ENCODE results near the gene MAGI2.

Gene MAGI2

GRCh38 chr7:78642751-78643150, 810.7 kb downstream of the MAGI2 start:
- DNase-seq (no peak), ATAC-seq (ENCODE audit: insufficient read depth, low read depth) (no peak)
- Histone ChIP-seq H3K9me3 (ENCODE audit: insufficient read depth, low read length, severe bottlenecking) (no peaks in the 10 kb centered on the region), H3K27me3 (ENCODE audit: insufficient read depth, low read length, poor library complexity) (no peaks in the 10 kb centered on the region), H3K27ac (ENCODE audit: low read length) (no peak overlapping the region), H2AFZ (ENCODE audit: low read depth, low read length) (no peak overlapping the region), H3K4me1 (ENCODE audit: insufficient read depth, low read length) (no peaks in the 10 kb centered on the region), H3K9ac (ENCODE audit: low read depth, low read length) (no peak overlapping the region), H4K20me1 (ENCODE audit: insufficient read depth, low read length) (no peaks in the 10 kb centered on the region), H3K4me3 (ENCODE audit: low read depth in 1 of 2, low read length in 2 of 2) (no peak overlapping the region), H3K4me2 (ENCODE audit: insufficient read depth, low read length) (no peak overlapping the region), H3K79me2 (ENCODE audit: insufficient read depth, low read length) (no peaks in the 10 kb centered on the region), H3K36me3 (ENCODE audit: insufficient read depth, low read length) (no peaks in the 10 kb centered on the region)
- TF ChIP-seq CTCF (IDR thresholded peaks at IDR 0.05; ENCODE audit: borderline replicate concordance, extremely low read depth, low read length, poor library complexity, severe bottlenecking) (no peak), EZH2 (IDR thresholded peaks at IDR 0.05; ENCODE audit: borderline replicate concordance, low read depth, low read length, severe bottlenecking) (no peak)

- no peaks in the 10 kb centered on the region for H3K36me3 ChIP-seq (ENCODE audit: insufficient read depth, low read length)
- H3K27ac ChIP-seq (ENCODE audit: low read length): no peak overlapping the region
- H3K4me3 ChIP-seq (ENCODE audit: low read depth in 1 of 2, low read length in 2 of 2): no peak overlapping the region
- no peaks in the 10 kb centered on the region for H3K4me1 ChIP-seq (ENCODE audit: insufficient read depth, low read length)
- no peak overlapping the region for H2AFZ ChIP-seq (ENCODE audit: low read depth, low read length)
- ATAC-seq (ENCODE audit: insufficient read depth, low read depth) (no peak), DNase-seq (no peak)
- H3K27me3 ChIP-seq (ENCODE audit: insufficient read depth, low read length, poor library complexity): no peaks in the 10 kb centered on the region
- no peaks in the 10 kb centered on the region for H3K9me3 ChIP-seq (ENCODE audit: insufficient read depth, low read length, severe bottlenecking)
- H3K79me2 ChIP-seq (ENCODE audit: insufficient read depth, low read length): no peaks in the 10 kb centered on the region
- H3K4me2 ChIP-seq (ENCODE audit: insufficient read depth, low read length): no peak overlapping the region
- no peaks in the 10 kb centered on the region for H4K20me1 ChIP-seq (ENCODE audit: insufficient read depth, low read length)
- H3K9ac ChIP-seq (ENCODE audit: low read depth, low read length): no peak overlapping the region
- TF ChIP-seq EZH2 (IDR thresholded peaks at IDR 0.05; ENCODE audit: borderline replicate concordance, low read depth, low read length, severe bottlenecking): no peak
- no peak for TF ChIP-seq CTCF (IDR thresholded peaks at IDR 0.05; ENCODE audit: borderline replicate concordance, extremely low read depth, low read length, poor library complexity, severe bottlenecking)
Measured at GRCh38 chr7:78638364-78638763, 815.1 kb downstream of the MAGI2 start.

DNA sequence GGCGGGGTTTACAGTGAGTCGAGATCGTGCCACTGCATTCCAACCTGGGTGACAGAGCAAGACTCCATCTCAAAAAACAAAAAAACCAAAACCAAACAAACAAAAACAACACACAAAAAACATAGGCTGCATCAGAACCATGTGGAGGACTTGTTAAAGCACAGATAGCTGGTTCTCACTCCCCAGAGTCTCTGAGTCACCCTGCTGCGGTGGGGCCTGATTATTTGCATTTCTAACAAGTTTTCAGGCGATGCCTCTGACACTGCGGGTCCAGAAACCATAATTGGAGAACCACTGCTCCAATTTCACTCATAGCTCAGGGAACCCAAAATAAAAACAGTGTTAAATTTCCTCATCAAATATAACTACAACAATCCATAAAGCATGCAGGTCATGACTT, 816.7 kb downstream of the MAGI2 start:
- Histone ChIP-seq H3K9me3 (ENCODE audit: insufficient read depth, low read length, severe bottlenecking) (no peaks in the 10 kb centered on the region), H3K36me3 (ENCODE audit: insufficient read depth, low read length) (no peaks in the 10 kb centered on the region), H3K4me2 (ENCODE audit: insufficient read depth, low read length) (no peak overlapping the region), H3K4me1 (ENCODE audit: insufficient read depth, low read length) (no peaks in the 10 kb centered on the region), H3K4me3 (ENCODE audit: low read depth in 1 of 2, low read length in 2 of 2) (no peak overlapping the region), H3K27me3 (ENCODE audit: insufficient read depth, low read length, poor library complexity) (no peaks in the 10 kb centered on the region), H3K79me2 (ENCODE audit: insufficient read depth, low read length) (no peaks in the 10 kb centered on the region), H3K27ac (ENCODE audit: low read length) (no peak overlapping the region), H4K20me1 (ENCODE audit: insufficient read depth, low read length) (no peaks in the 10 kb centered on the region), H3K9ac (ENCODE audit: low read depth, low read length) (no peak overlapping the region), H2AFZ (ENCODE audit: low read depth, low read length) (no peak overlapping the region)
- TF ChIP-seq CTCF (IDR thresholded peaks at IDR 0.05; ENCODE audit: borderline replicate concordance, extremely low read depth, low read length, poor library complexity, severe bottlenecking): no peak
- no peak for TF ChIP-seq EZH2 (IDR thresholded peaks at IDR 0.05; ENCODE audit: borderline replicate concordance, low read depth, low read length, severe bottlenecking)
- ATAC-seq (ENCODE audit: insufficient read depth, low read depth): no peak
- DNase-seq: no peak

Data from DND-41 (cell line).